GM12864 (cell line): ENCODE measurements around the gene PDE11A.

ENCODE experiments used
- DNase-seq: peaks from one replicate; pipeline ENCODE4 v3.0.0-alpha.2; 2011; ENCODE audit warnings: low read depth
- H3K4me3 ChIP-seq: 2 replicates; pipeline ENCODE4 v1.5.1; 2011; ENCODE audit warnings: mild to moderate bottlenecking, low read depth, low read length, control low read depth
- CTCF ChIP-seq: IDR thresholded peaks from 2 replicates; pipeline ENCODE4 v1.5.1; 2011; ENCODE audit warnings: low read depth, mild to moderate bottlenecking, moderate library complexity, low read length, control low read depth, inconsistent platforms; ENCODE audit errors: missing control alignments

PDE11A gene

DNA sequence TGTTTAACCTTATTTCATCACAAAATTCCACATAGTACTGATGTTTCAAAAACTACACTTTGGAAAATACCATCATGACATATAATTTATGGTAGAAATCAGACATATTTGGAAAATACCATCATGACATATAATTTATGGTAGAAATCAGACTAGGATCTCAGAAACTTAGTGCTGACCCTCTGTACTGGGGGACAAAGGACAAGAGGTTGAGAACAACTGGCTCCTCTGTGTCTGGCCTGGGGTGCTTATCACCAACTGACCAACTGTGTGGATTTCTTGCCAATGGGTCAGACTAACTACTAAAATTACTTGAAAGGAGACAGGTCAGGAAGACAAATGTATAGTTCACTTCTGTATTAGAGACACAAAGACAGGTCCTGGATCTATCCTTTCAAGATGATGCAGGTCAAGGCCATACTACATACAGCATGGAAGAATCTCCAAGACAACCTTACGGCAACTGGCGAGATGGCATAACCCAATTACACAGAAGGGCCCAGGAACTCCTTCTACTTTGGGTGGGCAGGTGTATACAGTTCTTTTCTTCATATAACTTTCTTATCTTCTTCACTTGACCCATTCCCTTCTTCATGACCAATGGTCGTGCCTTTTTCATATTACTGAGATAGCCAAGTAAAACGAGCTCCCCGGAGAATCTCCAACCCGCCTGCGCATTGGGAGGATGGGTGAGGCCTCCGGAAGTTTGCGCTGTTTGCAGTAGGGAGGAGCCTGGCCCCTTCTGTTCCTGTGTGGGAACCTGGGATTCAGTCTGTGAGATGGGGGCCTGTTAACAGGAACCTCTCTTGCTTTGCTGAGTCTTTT, 389.5 kb downstream of the PDE11A start:
- no peak for DNase-seq
- H3K4me3 ChIP-seq: no peak overlapping the region
- no peak for TF ChIP-seq CTCF

- no peak overlapping the region for H3K4me3 ChIP-seq
- no peak for TF ChIP-seq CTCF
- DNase-seq: no peak
These were observed 390.6 kb downstream of the PDE11A start for GRCh38 chr2:177682006-177682405.

DNA sequence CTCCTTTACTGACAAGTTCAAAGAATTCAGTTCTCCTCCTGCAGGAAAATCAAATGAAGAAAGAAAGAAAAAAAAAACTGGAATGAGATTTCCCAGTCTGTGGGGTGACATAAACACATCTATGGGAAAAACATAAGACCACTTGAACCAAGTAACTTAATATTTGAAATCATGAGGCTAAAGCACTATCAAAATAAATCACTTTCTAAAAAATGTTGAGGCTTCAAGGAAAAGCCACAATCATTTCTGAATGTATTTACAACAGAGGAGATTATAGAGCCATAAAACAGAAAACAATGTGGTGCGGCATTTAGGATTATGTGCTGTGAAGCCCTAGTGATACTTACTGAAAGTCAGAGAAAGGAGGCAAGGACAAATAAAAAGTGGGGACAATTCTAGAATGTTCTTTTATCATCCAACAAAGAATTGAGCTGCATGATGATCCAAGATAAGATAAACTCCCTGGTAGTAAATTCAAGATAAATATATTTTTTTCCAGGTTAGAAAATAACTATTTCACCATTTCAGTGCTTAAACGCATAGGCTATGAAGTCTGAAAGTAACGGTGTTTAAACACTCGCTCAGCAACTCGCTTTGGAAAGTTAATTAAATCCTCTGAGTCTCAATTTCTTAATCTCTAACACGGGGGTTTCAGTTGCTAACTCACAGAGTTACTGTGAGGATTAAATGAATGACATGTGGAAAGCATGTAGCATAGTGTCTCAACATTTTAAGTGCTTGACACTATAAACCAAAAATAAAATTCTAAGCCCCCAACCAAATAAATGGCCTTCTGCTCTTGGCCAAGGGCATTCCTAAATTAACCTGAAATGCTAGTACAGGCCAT, 391.5 kb downstream of the PDE11A start:
- H3K4me3 ChIP-seq: no peak overlapping the region
- TF ChIP-seq CTCF: no peak
- no peak for DNase-seq

DNA sequence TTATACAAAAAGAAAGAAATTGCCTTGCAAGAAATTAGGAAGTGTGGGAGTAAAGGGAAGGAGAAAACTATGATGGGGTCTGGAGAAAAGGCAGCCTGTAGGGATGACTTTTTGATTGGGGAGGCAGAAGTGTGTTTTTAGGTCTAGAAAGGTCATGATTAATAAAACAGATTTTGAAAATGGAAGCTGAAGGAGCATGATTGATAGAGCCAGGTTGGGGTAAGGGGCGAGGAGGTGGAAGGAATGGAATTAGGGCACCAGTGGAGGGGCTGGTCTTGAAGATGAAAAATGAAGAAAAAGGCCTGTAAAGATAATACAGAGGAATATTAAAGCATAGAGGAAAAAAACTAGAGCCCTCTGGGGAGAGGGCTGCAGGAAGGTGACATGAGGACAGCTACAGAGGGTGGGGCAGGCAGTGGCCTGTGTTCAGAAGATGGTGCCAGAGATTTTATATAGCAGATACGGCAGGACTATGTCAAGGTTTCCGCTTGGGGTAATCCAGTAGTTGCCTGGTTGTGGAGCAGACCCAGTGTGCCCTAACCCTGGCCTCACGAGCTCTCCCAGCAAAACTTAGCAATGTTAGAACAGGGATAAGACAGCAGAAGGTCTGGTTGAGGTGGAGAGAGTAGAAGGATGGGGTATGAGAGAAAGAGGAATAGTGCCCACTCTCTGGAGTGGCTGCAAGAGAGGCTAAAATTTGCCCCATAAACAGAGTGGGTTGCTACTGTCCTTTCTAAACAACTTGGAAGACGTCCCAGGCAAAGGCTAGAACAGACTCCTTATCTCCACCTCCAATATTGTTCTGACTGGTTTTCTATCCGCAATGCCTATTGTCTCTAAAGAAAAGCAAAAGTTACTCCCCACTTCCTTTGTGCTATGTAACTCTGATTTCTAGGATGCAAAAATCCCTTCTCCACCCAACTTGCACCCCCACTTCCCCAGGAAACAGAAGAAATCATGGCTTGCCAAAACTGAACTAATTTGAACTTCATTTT, 392.7 kb downstream of the PDE11A start:
- TF ChIP-seq CTCF: no peak
- no peak overlapping the region for H3K4me3 ChIP-seq
- DNase-seq: no peak

DNA sequence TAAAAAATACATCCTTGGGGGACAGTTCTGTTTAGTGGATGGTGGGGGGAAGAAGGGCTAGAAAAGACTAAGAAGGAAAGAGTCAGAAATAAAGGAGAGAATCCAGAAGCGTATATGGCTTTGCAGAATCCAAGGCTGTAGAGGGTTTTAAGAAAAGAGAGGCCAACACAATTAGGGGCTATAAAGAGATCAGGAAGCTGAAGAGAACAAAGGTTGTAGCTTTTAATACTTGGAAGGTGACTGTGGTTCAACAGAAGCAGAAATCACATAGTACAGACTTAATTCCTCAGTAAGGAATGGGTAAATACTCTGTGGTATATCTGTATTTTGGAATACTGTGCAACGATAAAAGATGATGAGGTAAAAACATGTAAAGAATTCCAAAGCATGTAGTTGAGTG, 393.6 kb downstream of the PDE11A start:
- DNase-seq: no peak
- TF ChIP-seq CTCF: no peak
- H3K4me3 ChIP-seq: no peak overlapping the region

GRCh38 chr2:177676636-177677035, 395.9 kb downstream of the PDE11A start:
- no peak overlapping the region for H3K4me3 ChIP-seq
- DNase-seq: no peak
- TF ChIP-seq CTCF: no peak
